Activated naive CD4-positive, alpha-beta T cell treated with anti-CD3 and anti-CD28 coated beads, Interleukin-2, amount 50 U/mL, for 16 hours (primary cell): ENCODE results near the gene EDDM3A.

Source experiments
- DNase-seq: peaks from one replicate; pipeline ENCODE4 v3.0.0-alpha.2; 2020

The EDDM3A gene

DNA sequence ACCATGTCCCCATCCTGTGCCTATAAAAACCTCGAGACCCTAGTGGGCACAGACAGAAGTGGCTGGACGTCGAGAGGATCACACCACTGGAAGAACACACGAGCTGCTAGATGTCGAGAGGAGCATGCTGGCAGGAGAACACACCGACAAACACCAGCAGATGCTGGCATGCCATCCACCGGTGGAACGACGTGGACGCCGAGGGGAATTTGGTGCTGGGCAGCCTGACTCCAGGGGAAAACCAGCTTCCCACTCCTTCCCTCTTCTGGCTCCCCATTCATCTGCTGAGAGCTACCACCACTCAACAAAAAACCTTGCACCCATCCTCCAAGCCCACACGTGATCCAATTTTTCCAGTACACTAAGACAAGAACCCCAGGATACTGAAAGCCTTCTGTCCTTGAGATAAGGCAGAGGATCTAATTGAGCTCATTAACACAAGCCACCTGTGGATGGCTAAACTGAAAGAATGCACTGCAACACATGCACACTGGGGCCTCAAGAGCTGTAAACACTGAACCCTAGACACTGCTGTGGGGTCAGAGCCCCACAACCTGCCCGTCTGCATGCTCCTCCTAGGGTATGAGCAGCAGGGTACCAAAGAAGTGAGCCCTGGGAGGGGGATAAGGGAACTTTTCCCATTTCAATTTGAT, 44.9 kb downstream of the EDDM3A start:
- DNase-seq, result no peak

DNA sequence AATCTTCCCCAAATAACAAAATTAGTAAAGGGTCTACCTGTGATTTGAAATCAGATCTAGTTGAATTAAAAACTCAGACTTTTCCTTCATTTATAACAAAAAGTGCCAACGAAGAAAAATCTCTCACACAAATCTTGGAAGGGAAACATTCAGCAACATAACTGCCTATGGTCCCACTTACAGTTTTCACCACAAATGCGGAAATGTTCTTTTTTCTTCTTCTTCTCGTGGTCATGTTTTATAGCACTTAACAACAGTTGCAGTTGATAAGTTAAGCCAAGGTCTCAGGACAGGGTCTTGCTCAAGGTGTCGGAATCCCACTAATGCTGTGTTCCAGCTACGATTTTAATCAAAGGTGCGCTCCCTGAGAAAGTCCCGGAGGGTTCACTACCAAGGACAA, 45.5 kb downstream of the EDDM3A start:
- DNase-seq, result no peak

- DNase-seq, result no peak
Measured at GRCh38 chr14:20791597-20791996, 45.9 kb downstream of the EDDM3A start.

DNA sequence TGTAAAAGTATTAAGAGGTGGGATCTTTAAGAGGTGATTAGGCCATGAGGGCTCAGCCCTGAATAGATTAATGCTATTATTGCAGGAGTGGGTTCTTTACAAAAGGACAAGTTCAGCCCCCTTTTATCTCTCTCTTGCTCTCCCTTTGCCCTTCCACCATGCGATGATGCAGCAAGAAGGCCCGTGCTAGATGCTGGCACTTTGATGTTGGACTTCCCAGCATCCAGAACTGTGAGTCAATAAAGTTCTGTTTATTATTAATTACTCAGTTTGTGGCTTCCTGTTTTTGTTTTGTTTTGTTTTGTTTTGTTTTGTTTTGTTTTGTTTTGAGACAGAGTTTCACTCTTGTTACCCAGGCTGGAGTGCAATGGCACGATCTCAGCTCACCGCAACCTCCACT, 46.9 kb downstream of the EDDM3A start:
- DNase-seq, result no peak

GRCh38 chr14:20794644-20795369, 49.1 kb downstream of the EDDM3A start:
- no peak for DNase-seq

- no peak for DNase-seq
Measured at GRCh38 chr14:20797164-20797563, 51.5 kb downstream of the EDDM3A start.
